CD8-positive, alpha-beta memory T cell (primary cell): ENCODE measurements around the gene DOCK2. TPM values are rescaled to one million over a fixed set of nuclear protein-coding genes. Genes with fewer than 3 reads are reported as not detected.

ENCODE experiments used
- CTCF ChIA-PET: fragments of 350-600 bp; sonication (Branson Sonifier 250); formaldehyde crosslinking; loops from one replicate; lab custom pipeline; 2021; ENCODE audit warnings: antibody characterized with exemption; lab: Charles Lee
- POLR2A ChIA-PET: fragments of 350-600 bp; sonication (Branson Sonifier 250); formaldehyde crosslinking; loops from one replicate; lab custom pipeline; 2021; ENCODE audit warnings: antibody characterized with exemption; lab: Charles Lee
- DNase-seq, 5 donors: peaks; one replicate each; pipeline versions ENCODE4 v3.0.0 to v3.0.0-alpha.2; 2020 to 2022; ENCODE audit warnings: mixed read lengths in 1 of 5
- H3K27ac ChIP-seq: one replicate; pipeline ENCODE4 v1.7.0; 2013; ENCODE audit warnings: low read depth, mild to moderate bottlenecking, low read length, moderate library complexity
- H3K27me3 ChIP-seq: 2 replicates; pipeline ENCODE4 v1.7.0; 2013; ENCODE audit warnings: low read length, mild to moderate bottlenecking; ENCODE audit not compliant: insufficient read depth, poor library complexity, severe bottlenecking
- H3K36me3 ChIP-seq: 2 replicates; pipeline ENCODE4 v1.7.0; 2013; ENCODE audit warnings: mild to moderate bottlenecking, low read length, moderate library complexity; ENCODE audit not compliant: insufficient read depth
- H3K4me1 ChIP-seq: 2 replicates; pipeline ENCODE4 v1.7.0; 2013; ENCODE audit warnings: mild to moderate bottlenecking, low read length, moderate library complexity; ENCODE audit not compliant: insufficient read depth
- H3K4me3 ChIP-seq: 2 replicates; pipeline ENCODE4 v1.7.0; 2013; ENCODE audit warnings: mild to moderate bottlenecking, low read length
- H3K9me3 ChIP-seq: 2 replicates; pipeline ENCODE4 v1.7.0; 2013; ENCODE audit warnings: mild to moderate bottlenecking, low read length
- H3K27ac Mint-ChIP-seq, 8 donors: one replicate each; pipeline ENCODE4 v1.8.0; 2020 to 2021; ENCODE audit warnings: mixed read lengths in 8 of 8, mild to moderate bottlenecking in 6 of 8, inconsistent platforms in 3 of 8, moderate library complexity in 3 of 8
- H3K27me3 Mint-ChIP-seq, 2 donors: one replicate each; pipeline ENCODE4 v1.8.0; 2020 to 2021; ENCODE audit warnings: mixed read lengths in 2 of 2, mild to moderate bottlenecking in 1 of 2, moderate library complexity in 1 of 2
- H3K36me3 Mint-ChIP-seq, 3 donors: one replicate each; pipeline ENCODE4 v1.8.0; 2020 to 2021; ENCODE audit warnings: mixed read lengths in 3 of 3, inconsistent platforms in 1 of 3, mild to moderate bottlenecking in 1 of 3
- H3K4me1 Mint-ChIP-seq, 3 donors: one replicate each; pipeline ENCODE4 v1.8.0; 2020 to 2021; ENCODE audit warnings: mixed read lengths in 3 of 3, inconsistent platforms in 1 of 3, mild to moderate bottlenecking in 1 of 3
- H3K4me3 Mint-ChIP-seq, 7 donors: one replicate each; pipeline ENCODE4 v1.8.0; 2020 to 2021; ENCODE audit warnings: mixed read lengths in 7 of 7, mild to moderate bottlenecking in 6 of 7, moderate library complexity in 4 of 7, inconsistent platforms in 2 of 7
- H3K9me3 Mint-ChIP-seq, 5 donors: one replicate each; pipeline ENCODE4 v1.8.0; 2020 to 2022; ENCODE audit warnings: mixed read lengths in 5 of 5, mild to moderate bottlenecking in 3 of 5, moderate library complexity in 2 of 5, inconsistent platforms in 1 of 5
- polyA plus RNA-seq: library from polyadenylated mRNA; unstranded; fragments of 300-500 nt; fragmentation: Illumina TruSeq; gene quantifications from one replicate; pipeline ENCODE4 v1.2.3, GENCODE V29; 2021
- total RNA-seq, 2 experiments: library from RNA; stranded (reverse); gene quantifications; one replicate each; pipeline ENCODE4 v1.2.3, GENCODE V29; 2021

Gene DOCK2
- total and polyA plus RNA-seq, 3 experiments from 2014 or later: 102 to 157 (median 155) TPM

GRCh38 chr5:169869066-169869465, 232.0 kb downstream of the DOCK2 start:
- H3K36me3 ChIP-seq: peaks cover 9% of the 10 kb centered on the region
- H3K4me1 Mint-ChIP-seq: peaks cover 11 to 36% (median 13%) of the 10 kb centered on the region in 3 donors
- peaks cover 6 to 82% (median 26%) of the 10 kb centered on the region in 3 donors for H3K36me3 Mint-ChIP-seq
- H3K4me3 ChIP-seq: no peak overlapping the region
- H3K27me3 Mint-ChIP-seq: no peaks in the 10 kb centered on the region
- CTCF ChIA-PET: no interaction called here
- H3K9me3 Mint-ChIP-seq: no peaks in the 10 kb centered on the region
- no peaks in the 10 kb centered on the region for H3K27me3 ChIP-seq
- POLR2A ChIA-PET: no interaction called here
- no peaks in the 10 kb centered on the region for H3K4me1 ChIP-seq
- no peaks in the 10 kb centered on the region for H3K9me3 ChIP-seq
- no peak overlapping the region for H3K27ac ChIP-seq
- no peak for DNase-seq
- H3K4me3 Mint-ChIP-seq: peak overlapping the region in 1 of 7 donors; percentile 49
- H3K27ac Mint-ChIP-seq: peak overlapping the region in 2 of 8 donors; percentile 48 to 70

GRCh38 chr5:169870211-169870610, 233.1 kb downstream of the DOCK2 start:
- Histone ChIP-seq H3K9me3 (no peaks in the 10 kb centered on the region), H3K27me3 (no peaks in the 10 kb centered on the region), H3K4me1 (no peaks in the 10 kb centered on the region), H3K27ac (no peak overlapping the region), H3K36me3 (peaks cover 4% of the 10 kb centered on the region), H3K4me3 (no peak overlapping the region)
- H3K9me3 Mint-ChIP-seq: no peaks in the 10 kb centered on the region
- no peak overlapping the region for H3K4me3 Mint-ChIP-seq
- ChIA-PET POLR2A (no interaction called here), CTCF (no interaction called here)
- peaks cover 6 to 80% (median 22%) of the 10 kb centered on the region in 3 donors for H3K36me3 Mint-ChIP-seq
- no peaks in the 10 kb centered on the region for H3K27me3 Mint-ChIP-seq
- H3K4me1 Mint-ChIP-seq: peaks cover 13 to 35% (median 19%) of the 10 kb centered on the region in 3 donors
- no peak overlapping the region for H3K27ac Mint-ChIP-seq
- no peak for DNase-seq

GRCh38 chr5:169871826-169872490, 234.9 kb downstream of the DOCK2 start:
- no peak overlapping the region for H3K27ac ChIP-seq
- no peaks in the 10 kb centered on the region for H3K27me3 Mint-ChIP-seq

GRCh38 chr5:169873642-169874041, 236.6 kb downstream of the DOCK2 start:
- H3K9me3 ChIP-seq: no peaks in the 10 kb centered on the region
- H3K27me3 ChIP-seq: no peaks in the 10 kb centered on the region
- no peaks in the 10 kb centered on the region for H3K4me1 ChIP-seq
- H3K4me1 Mint-ChIP-seq: peaks cover 22 to 53% (median 46%) of the 10 kb centered on the region in 3 donors
- ChIA-PET POLR2A (no interaction called here), CTCF (no interaction called here)
- H3K4me3 ChIP-seq: no peak overlapping the region
- no peak overlapping the region for H3K27ac ChIP-seq
- peak overlapping the region in 2 of 8 donors; percentile 19 to 30 for H3K27ac Mint-ChIP-seq
- no peak overlapping the region for H3K4me3 Mint-ChIP-seq
- peaks cover 4% of the 10 kb centered on the region for H3K36me3 ChIP-seq
- H3K9me3 Mint-ChIP-seq: no peaks in the 10 kb centered on the region
- DNase-seq: no peak
- no peaks in the 10 kb centered on the region for H3K27me3 Mint-ChIP-seq
- H3K36me3 Mint-ChIP-seq: peaks cover 5 to 79% (median 31%) of the 10 kb centered on the region in 3 donors

More at GRCh38 chr5:169871826-169872490, 234.9 kb downstream of the DOCK2 start:
- no peak overlapping the region for H3K27ac Mint-ChIP-seq
- Histone ChIP-seq H3K4me1 (no peaks in the 10 kb centered on the region), H3K9me3 (no peaks in the 10 kb centered on the region), H3K36me3 (peaks cover 4% of the 10 kb centered on the region), H3K27me3 (no peaks in the 10 kb centered on the region), H3K4me3 (no peak overlapping the region)
- ChIA-PET POLR2A (no interaction called here), CTCF (no interaction called here)
- no peaks in the 10 kb centered on the region for H3K9me3 Mint-ChIP-seq
- H3K36me3 Mint-ChIP-seq: peaks cover 6 to 82% (median 33%) of the 10 kb centered on the region in 3 donors
- no peak overlapping the region for H3K4me3 Mint-ChIP-seq
- DNase-seq: no peak
- peaks cover 20 to 48% (median 32%) of the 10 kb centered on the region in 3 donors for H3K4me1 Mint-ChIP-seq

GRCh38 chr5:169874621-169875020, 237.5 kb downstream of the DOCK2 start:
- Mint-ChIP-seq H3K27me3 (no peaks in the 10 kb centered on the region), H3K4me1 (peaks cover 25 to 55% (median 42%) of the 10 kb centered on the region in 3 donors), H3K27ac (no peak overlapping the region), H3K36me3 (peaks cover 0 to 77% (median 31%) of the 10 kb centered on the region in 3 donors), H3K4me3 (no peak overlapping the region), H3K9me3 (no peaks in the 10 kb centered on the region)
- ChIA-PET POLR2A (no interaction called here), CTCF (no interaction called here)
- H3K27me3 ChIP-seq: no peaks in the 10 kb centered on the region
- H3K9me3 ChIP-seq: no peaks in the 10 kb centered on the region
- H3K36me3 ChIP-seq: peaks cover 3% of the 10 kb centered on the region
- no peak overlapping the region for H3K27ac ChIP-seq
- DNase-seq: no peak
- H3K4me3 ChIP-seq: no peak overlapping the region
- no peaks in the 10 kb centered on the region for H3K4me1 ChIP-seq

GRCh38 chr5:169875091-169875728, 238.1 kb downstream of the DOCK2 start:
- no peak overlapping the region for H3K4me3 ChIP-seq
- no peaks in the 10 kb centered on the region for H3K27me3 ChIP-seq
- H3K27ac ChIP-seq: no peak overlapping the region
- Mint-ChIP-seq H3K27me3 (no peaks in the 10 kb centered on the region), H3K9me3 (no peaks in the 10 kb centered on the region), H3K27ac (no peak overlapping the region), H3K4me3 (no peak overlapping the region), H3K4me1 (peaks cover 25 to 51% (median 42%) of the 10 kb centered on the region in 3 donors), H3K36me3 (peaks cover 0 to 73% (median 31%) of the 10 kb centered on the region in 3 donors)
- no peaks in the 10 kb centered on the region for H3K4me1 ChIP-seq
- no peaks in the 10 kb centered on the region for H3K36me3 ChIP-seq
- ChIA-PET CTCF (no interaction called here), POLR2A (no interaction called here)
- H3K9me3 ChIP-seq: no peaks in the 10 kb centered on the region
- DNase-seq: no peak

GRCh38 chr5:169875731-169876130, 238.7 kb downstream of the DOCK2 start:
- Mint-ChIP-seq H3K4me1 (peaks cover 25 to 57% (median 47%) of the 10 kb centered on the region in 3 donors), H3K4me3 (no peak overlapping the region), H3K36me3 (peaks cover 0 to 73% (median 28%) of the 10 kb centered on the region in 3 donors), H3K27ac (no peak overlapping the region), H3K27me3 (no peaks in the 10 kb centered on the region), H3K9me3 (no peaks in the 10 kb centered on the region)
- Histone ChIP-seq H3K4me1 (no peaks in the 10 kb centered on the region), H3K27ac (no peak overlapping the region), H3K4me3 (no peak overlapping the region), H3K36me3 (no peaks in the 10 kb centered on the region), H3K27me3 (no peaks in the 10 kb centered on the region), H3K9me3 (no peaks in the 10 kb centered on the region)
- no peak for DNase-seq
- ChIA-PET CTCF (no interaction called here), POLR2A (no interaction called here)

GRCh38 chr5:169876386-169876785, 239.3 kb downstream of the DOCK2 start:
- peaks cover 0 to 72% (median 27%) of the 10 kb centered on the region in 3 donors for H3K36me3 Mint-ChIP-seq

More at GRCh38 chr5:169876386-169876785, 239.3 kb downstream of the DOCK2 start:
- Mint-ChIP-seq H3K4me1 (peaks cover 25 to 63% (median 53%) of the 10 kb centered on the region in 3 donors), H3K27ac (peak overlapping the region in 2 of 8 donors; percentile 35 to 36), H3K4me3 (no peak overlapping the region), H3K27me3 (no peaks in the 10 kb centered on the region), H3K9me3 (no peaks in the 10 kb centered on the region)
- Histone ChIP-seq H3K36me3 (no peaks in the 10 kb centered on the region), H3K27me3 (no peaks in the 10 kb centered on the region), H3K27ac (no peak overlapping the region), H3K4me3 (no peak overlapping the region), H3K9me3 (no peaks in the 10 kb centered on the region), H3K4me1 (no peaks in the 10 kb centered on the region)
- ChIA-PET CTCF (no interaction called here), POLR2A (no interaction called here)
- no peak for DNase-seq
